Upper lobe of left lung (tissue), 4 donors: ENCODE data around the gene TMEM95.

Experiments used
- POLR2A ChIP-seq, 4 donors: fragments of 450-650 bp; IDR thresholded peaks; one replicate each; pipeline ENCODE4 v1.5.1; 2016 to 2017; ENCODE audit warnings: antibody characterized with exemption in 4 of 4, mild to moderate bottlenecking in 2 of 4
- TF ChIP-seq, protein P1 (sequence below), 6 experiments: fragments of 450-650 bp in 4 of 6; fragments of 200-600 bp in 2 of 6; sonication (generic) in 2 of 6; IDR thresholded peaks; one replicate each; pipeline ENCODE4 v1.5.1; 2016 to 2019; ENCODE audit warnings: antibody characterized with exemption in 6 of 6

DNA sequence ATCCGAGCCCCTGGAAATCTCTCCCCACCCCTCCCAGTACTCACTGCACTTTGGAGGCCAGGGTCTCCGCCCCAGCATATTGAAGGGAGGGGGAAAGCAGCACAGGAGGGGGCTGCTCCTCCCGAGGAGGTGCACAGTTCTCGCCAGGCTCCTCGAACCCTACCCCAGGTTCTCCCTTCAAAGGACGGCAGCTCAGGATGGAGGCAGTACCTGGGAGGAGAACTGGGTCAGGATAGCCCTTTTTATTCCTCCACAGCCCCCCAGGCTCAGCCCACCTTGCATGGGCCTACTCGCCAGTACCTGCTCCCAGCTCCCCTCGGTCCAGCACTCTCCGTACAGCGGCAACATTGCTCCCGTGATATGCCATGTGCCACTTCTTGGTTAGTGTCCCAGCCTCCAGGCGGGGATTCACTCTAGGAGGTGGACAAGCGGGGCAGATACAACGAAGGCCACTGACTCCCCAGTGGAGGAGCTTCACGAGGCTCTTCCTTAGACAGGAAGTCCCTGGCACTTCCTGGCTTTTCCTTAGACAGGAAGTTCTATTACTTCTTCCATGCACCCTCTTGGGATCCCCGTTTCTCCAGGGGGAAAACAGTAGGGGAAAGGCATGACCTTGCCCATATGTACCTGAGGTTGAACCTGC is 37.7 kb upstream of the TMEM95 start:
- TF ChIP-seq, protein P1, sequence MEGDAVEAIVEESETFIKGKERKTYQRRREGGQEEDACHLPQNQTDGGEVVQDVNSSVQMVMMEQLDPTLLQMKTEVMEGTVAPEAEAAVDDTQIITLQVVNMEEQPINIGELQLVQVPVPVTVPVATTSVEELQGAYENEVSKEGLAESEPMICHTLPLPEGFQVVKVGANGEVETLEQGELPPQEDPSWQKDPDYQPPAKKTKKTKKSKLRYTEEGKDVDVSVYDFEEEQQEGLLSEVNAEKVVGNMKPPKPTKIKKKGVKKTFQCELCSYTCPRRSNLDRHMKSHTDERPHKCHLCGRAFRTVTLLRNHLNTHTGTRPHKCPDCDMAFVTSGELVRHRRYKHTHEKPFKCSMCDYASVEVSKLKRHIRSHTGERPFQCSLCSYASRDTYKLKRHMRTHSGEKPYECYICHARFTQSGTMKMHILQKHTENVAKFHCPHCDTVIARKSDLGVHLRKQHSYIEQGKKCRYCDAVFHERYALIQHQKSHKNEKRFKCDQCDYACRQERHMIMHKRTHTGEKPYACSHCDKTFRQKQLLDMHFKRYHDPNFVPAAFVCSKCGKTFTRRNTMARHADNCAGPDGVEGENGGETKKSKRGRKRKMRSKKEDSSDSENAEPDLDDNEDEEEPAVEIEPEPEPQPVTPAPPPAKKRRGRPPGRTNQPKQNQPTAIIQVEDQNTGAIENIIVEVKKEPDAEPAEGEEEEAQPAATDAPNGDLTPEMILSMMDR (IDR thresholded peaks at IDR 0.05): no peak
- TF ChIP-seq POLR2A (IDR thresholded peaks at IDR 0.05): no peak
